SK-N-SH (cell line): ENCODE results near the gene SCGB1C2. TPM values are rescaled to one million over a fixed set of nuclear protein-coding genes. Genes with fewer than 3 reads are reported as not detected.

Experiments
- CTCF ChIA-PET: fragments of 300-600, 350-600 bp; formaldehyde crosslinking; extraction: SDS; loops from one replicate; lab custom pipeline; 2021; lab: Yijun Ruan, JAX
- POLR2A ChIA-PET: fragments of 350-600 bp; sonication (Branson Sonifier 250); formaldehyde crosslinking; extraction: SDS; loops from one replicate; lab custom pipeline; 2020; ENCODE audit warnings: antibody characterized with exemption, inconsistent platforms; lab: Yijun Ruan, JAX
- DNase-seq: peaks from one replicate; pipeline ENCODE4 v3.0.0; 2012
- H2AFZ ChIP-seq: fragments of 200-600 bp; sonication (generic); 2 replicates; pipeline ENCODE4 v1.8.1; 2016; ENCODE audit warnings: antibody characterized with exemption, mild to moderate bottlenecking, low read depth
- H3F3A ChIP-seq: fragments of 200-600 bp; sonication (generic); replicated peaks from 2 replicates; pipeline ENCODE3; 2016; ENCODE audit warnings: antibody characterized with exemption, mild to moderate bottlenecking; ENCODE audit not compliant: insufficient read depth
- H3K27ac ChIP-seq, 2 experiments: fragments of 200-500 bp in 1 of 2; fragments of 200-600 bp in 1 of 2; sonication (Bioruptor generic) in 1 of 2; sonication (generic), shearing (Covaris generic) in 1 of 2; 2 replicates each; pipeline versions ENCODE4 v1.5.1 to v1.6.1; 2014 to 2016; ENCODE audit warnings: low read depth in 2 of 2, inconsistent platforms in 1 of 2, low read length in 1 of 2, mild to moderate bottlenecking in 1 of 2, mixed read lengths in 1 of 2
- H3K27me3 ChIP-seq: fragments of 200-600 bp; sonication (generic), shearing (Covaris generic); 2 replicates; pipeline ENCODE4 v1.6.1; 2016; ENCODE audit warnings: mixed run types; ENCODE audit not compliant: insufficient read depth
- H3K36me3 ChIP-seq, 2 experiments: fragments of 200-500 bp in 1 of 2; fragments of 200-600 bp in 1 of 2; sonication (Bioruptor generic) in 1 of 2; sonication (generic) in 1 of 2; replicated peaks in 1 of 2; 2 replicates each; pipeline versions ENCODE3 to v1.5.1; 2014 to 2016; ENCODE audit warnings: low read length in 1 of 2, mild to moderate bottlenecking in 1 of 2; ENCODE audit not compliant: insufficient read depth in 2 of 2, control insufficient read depth in 1 of 2
- H3K4me1 ChIP-seq, 2 experiments: fragments of 200-500 bp in 1 of 2; fragments of 200-600 bp in 1 of 2; sonication (Bioruptor generic) in 1 of 2; sonication (generic), shearing (Covaris generic) in 1 of 2; 2 replicates each; pipeline versions ENCODE4 v1.5.1 to v1.6.1; 2014 to 2016; ENCODE audit warnings: low read depth in 1 of 2, low read length in 1 of 2, mixed run types in 1 of 2; ENCODE audit not compliant: insufficient read depth in 2 of 2, control insufficient read depth in 1 of 2
- H3K4me2 ChIP-seq: fragments of 200-600 bp; sonication (generic), shearing (Covaris generic); 2 replicates; pipeline ENCODE4 v1.6.1; 2017; ENCODE audit warnings: mixed run types
- H3K4me3 ChIP-seq, 2 experiments: fragments of 200-500 bp in 1 of 2; fragments of 200-600 bp in 1 of 2; sonication (Bioruptor generic) in 1 of 2; sonication (generic), shearing (Covaris generic) in 1 of 2; 2 replicates each; pipeline versions ENCODE4 v1.5.1 to v1.8.1; 2014 to 2016; ENCODE audit warnings: low read depth in 2 of 2, inconsistent platforms in 1 of 2, low read length in 1 of 2, mild to moderate bottlenecking in 1 of 2, mixed read lengths in 1 of 2, moderate library complexity in 1 of 2
- H3K79me2 ChIP-seq: fragments of 200-600 bp; sonication (generic); 2 replicates; pipeline ENCODE4 v1.8.1; 2017; ENCODE audit warnings: mild to moderate bottlenecking; ENCODE audit not compliant: insufficient read depth
- H3K9ac ChIP-seq: fragments of 200-600 bp; sonication (generic); 2 replicates; pipeline ENCODE4 v1.6.1; 2017; ENCODE audit warnings: mixed run types
- H3K9me2 ChIP-seq: fragments of 200-600 bp; sonication (generic); 2 replicates; pipeline ENCODE4 v1.6.1; 2017; ENCODE audit warnings: mixed run types
- H3K9me3 ChIP-seq: fragments of 200-600 bp; sonication (generic); 2 replicates; pipeline ENCODE4 v1.6.1; 2017; ENCODE audit warnings: mixed run types, mild to moderate bottlenecking, moderate library complexity
- H4K20me1 ChIP-seq: fragments of 200-600 bp; sonication (generic); 2 replicates; pipeline ENCODE4 v1.6.1; 2017; ENCODE audit warnings: mild to moderate bottlenecking, mixed run types; ENCODE audit not compliant: insufficient read depth
- CTCF ChIP-seq: fragments of 200-600 bp; sonication (generic); IDR thresholded peaks from 2 replicates; pipeline ENCODE4 v1.6.1; 2017; ENCODE audit warnings: antibody characterized with exemption, mild to moderate bottlenecking, moderate library complexity
- ELF1 ChIP-seq: IDR thresholded peaks from 2 replicates; pipeline ENCODE4 v1.4.0; 2012
- FOXM1 ChIP-seq: IDR thresholded peaks from 2 replicates; pipeline ENCODE4 v1.4.0; 2012; ENCODE audit warnings: low read depth, mild to moderate bottlenecking
- GATA2 ChIP-seq: sonication (generic); formaldehyde crosslinking; IDR thresholded peaks from 2 replicates; pipeline ENCODE4 v1.5.0; 2020; ENCODE audit warnings: mild to moderate bottlenecking, missing genetic modification reagents
- JUND ChIP-seq: IDR thresholded peaks from 2 replicates; pipeline ENCODE4 v1.4.0; 2012
- NFIC ChIP-seq: IDR thresholded peaks from 2 replicates; pipeline ENCODE4 v1.4.0; 2012; ENCODE audit warnings: borderline replicate concordance
- RCOR1 ChIP-seq: fragments of 150-350 bp; IDR thresholded peaks from 2 replicates; pipeline ENCODE4 v1.6.1; 2017; ENCODE audit warnings: antibody characterized with exemption, low read length
- RXRA ChIP-seq: IDR thresholded peaks from 2 replicates; pipeline ENCODE4 v1.4.0; 2012; ENCODE audit warnings: low read depth, mild to moderate bottlenecking, borderline replicate concordance
- TAF1 ChIP-seq: IDR thresholded peaks from 2 replicates; pipeline ENCODE4 v1.6.1; 2012; ENCODE audit warnings: low read depth, mild to moderate bottlenecking, low read length, moderate library complexity, borderline replicate concordance
- TCF12 ChIP-seq: IDR thresholded peaks from 2 replicates; pipeline ENCODE4 v1.4.0; 2012
- YY1 ChIP-seq: IDR thresholded peaks from 2 replicates; pipeline ENCODE4 v1.4.0; 2012; ENCODE audit warnings: low read depth, mild to moderate bottlenecking
- ZBTB33 ChIP-seq: IDR thresholded peaks from 2 replicates; pipeline ENCODE4 v1.4.0; 2012; ENCODE audit warnings: low read depth, borderline replicate concordance
- WGBS: methylation state at CpG from one replicate; pipeline ENCODE4 v1.1.6; 2017; ENCODE audit warnings: low lambda C conversion rate; 5-methylcytosine and 5-hydroxymethylcytosine counted together
- polyA plus RNA-seq, 3 experiments: library from polyadenylated mRNA; depleted of rRNA; stranded (reverse); fragments of >200 nt; gene quantifications; 2 replicates each; pipeline ENCODE4 v1.2.3, GENCODE V29; 2012

The SCGB1C2 gene
- polyA plus RNA-seq, 1 of the 3 experiments (the other 2 are of a cell fraction) = not detected

- no peak for DNase-seq
- WGBS = 47% methylated on average over 7 of the region's 7 CpGs
- Histone ChIP-seq H3K4me2 (no peak overlapping the region), H3K4me1 (no peaks in the 10 kb centered on the region), H3K27ac (no peak overlapping the region), H3K9me2 (no peaks in the 10 kb centered on the region), H3K4me3 (no peak overlapping the region), H2AFZ (no peak overlapping the region), H3K79me2 (no peaks in the 10 kb centered on the region), H3K9me3 (no peaks in the 10 kb centered on the region), H3K27me3 (no peaks in the 10 kb centered on the region; the same call in 1 of the 2 replicates), H3K36me3 (no peaks in the 10 kb centered on the region), H3K9ac (no peak overlapping the region), H4K20me1 (no peaks in the 10 kb centered on the region), H3F3A (no peaks in the 10 kb centered on the region)
- ChIA-PET CTCF (interaction anchor here (0.8 to 1.2 kb wide), 3 partner anchors 150 to 227 kb away, joined by 3 to 4 read pairs (median 3); no protein-coding TSS in a partner anchor), POLR2A (no interaction called here)
- TF ChIP-seq NFIC (no peak), TAF1 (no peak), TCF12 (no peak), RXRA (no peak), RCOR1 (no peak), CTCF (no peak)
These were observed 21.0 kb downstream of the SCGB1C2 start for GRCh38 chr17:158379-158778.

- no peaks in the 10 kb centered on the region for H3K9me3 ChIP-seq
- no peaks in the 10 kb centered on the region for H3F3A ChIP-seq
- H3K27me3 ChIP-seq = no peaks in the 10 kb centered on the region; the same call in 1 of the 2 replicates
- H3K4me1 ChIP-seq = no peaks in the 10 kb centered on the region
- 72% methylated on average over 10 of the region's 15 CpGs for WGBS
- H3K4me3 ChIP-seq = no peak overlapping the region
- ChIA-PET POLR2A (no interaction called here), CTCF (interaction anchor here (0.6 kb wide), 1 partner anchor 252 kb away, joined by 3 read pairs; no protein-coding TSS in a partner anchor)
- H3K79me2 ChIP-seq = no peaks in the 10 kb centered on the region
- H4K20me1 ChIP-seq = no peaks in the 10 kb centered on the region
- TF ChIP-seq ZBTB33 (no peak), GATA2 (CRISPR knock-in tag) (no peak), JUND (no peak), FOXM1 (no peak), YY1 (no peak), ELF1 (no peak)
- DNase-seq = no peak
- no peak overlapping the region for H3K27ac ChIP-seq
- H3K9me2 ChIP-seq = no peaks in the 10 kb centered on the region
- H3K9ac ChIP-seq = no peak overlapping the region
- no peak overlapping the region for H2AFZ ChIP-seq
- H3K4me2 ChIP-seq = no peak overlapping the region
- H3K36me3 ChIP-seq = no peaks in the 10 kb centered on the region
These were observed 22.2 kb downstream of the SCGB1C2 start for GRCh38 chr17:159609-160008.
